ENCODE data around the gene CPNE1. TPM values are rescaled to one million over a fixed set of nuclear protein-coding genes. Genes with fewer than 3 reads are reported as not detected.

CPNE1 gene
- total and polyA plus RNA-seq, 2 of the 8 experiments (the other 6 are each of a cell fraction or from before 2014, with no cell fraction given), result 294 to 346 TPM

DNA sequence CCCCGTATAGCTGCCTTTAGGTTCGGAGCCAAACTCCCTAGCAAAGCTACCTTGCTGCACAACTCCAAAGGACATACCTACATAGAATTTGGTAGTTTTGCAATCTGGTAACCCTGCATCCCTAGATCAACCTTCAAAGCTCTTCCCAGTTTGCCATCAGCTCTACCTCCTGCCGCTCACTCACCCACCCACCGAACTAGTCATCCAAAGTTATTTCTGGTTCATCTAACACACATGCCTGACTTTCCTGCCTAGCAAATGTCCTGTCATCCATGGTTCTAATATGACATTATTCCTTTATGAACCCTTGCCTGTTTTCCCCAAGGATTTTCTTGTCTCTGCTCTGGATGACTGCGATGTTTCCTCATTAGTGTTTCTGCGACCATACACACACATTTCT, 27.4 kb downstream of the CPNE1 start (continued):
- TF ChIP-seq CHD7 (IDR thresholded peaks at IDR 0.05; ENCODE audit: insufficient replicate concordance, low read length) (no peak), E2F6 (IDR thresholded peaks at IDR 0.05) (no peak), SRF (IDR thresholded peaks at IDR 0.05; ENCODE audit: low read depth, low read length) (no peak), TCF12 (IDR thresholded peaks at IDR 0.05; ENCODE audit: low read depth, low read length) (no peak), EP300 (IDR thresholded peaks at IDR 0.05; ENCODE audit: borderline replicate concordance in 1 of 2, low read depth in 2 of 2, low read length in 2 of 2) (no peak), RAD21 (IDR thresholded peaks at IDR 0.05 in 1 of 2, conservative IDR thresholded peaks at IDR 0.05 in 1 of 2; ENCODE audit: low read depth in 2 of 2, low read length in 2 of 2) (no peak), CTBP2 (IDR thresholded peaks at IDR 0.05; ENCODE audit: borderline replicate concordance, insufficient read depth, insufficient read length, low read length) (no peak), GTF2F1 (IDR thresholded peaks at IDR 0.05; ENCODE audit: borderline replicate concordance, low read depth, low read length) (no peak), TAF7 (optimal IDR thresholded peaks at IDR 0.05; ENCODE audit: borderline replicate concordance, low read depth, low read length) (no peak)
